Prostate gland (tissue), 2 donors: Measurements from ENCODE around the gene SBF2.

Experiments used
- CTCF ChIP-seq, 4 experiments: fragments of 200-600 bp in 2 of 4; fragments of 450-650 bp in 2 of 4; sonication (generic) in 2 of 4; IDR thresholded peaks; 1 replicate in 3 of 4; 2 replicates in 1 of 4; pipeline ENCODE4 v1.5.1; 2016 to 2019; ENCODE audit warnings: antibody characterized with exemption in 4 of 4, mild to moderate bottlenecking in 2 of 4, moderate library complexity in 2 of 4
- POLR2A ChIP-seq: fragments of 450-650 bp; IDR thresholded peaks from one replicate; pipeline ENCODE4 v1.6.1; 2016; ENCODE audit warnings: antibody characterized with exemption, mild to moderate bottlenecking

- no peak for TF ChIP-seq CTCF (IDR thresholded peaks at IDR 0.05)
- TF ChIP-seq POLR2A, result no peak
Measured at GRCh38 chr11:10113852-10114251, 180.2 kb downstream of the SBF2 start.
